HG03095 (cell line): ENCODE results near the gene KCNQ4.

Experiments used
- ATAC-seq: cut with Tn5 transposase; IDR thresholded peaks from one replicate; pipeline ENCODE4 v1.9.1; 2021; ENCODE audit warnings: moderate library complexity; ENCODE audit not compliant: unreplicated experiment

KCNQ4 gene

GRCh38 chr1:40794974-40795715 is 11.6 kb downstream of the KCNQ4 start:
- ATAC-seq: no peak

GRCh38 chr1:40795811-40796586 is 12.4 kb downstream of the KCNQ4 start:
- no peak for ATAC-seq

- ATAC-seq: no peak
Measured at GRCh38 chr1:40796939-40797667, 13.5 kb downstream of the KCNQ4 start.

GRCh38 chr1:40797668-40798010 is 14.1 kb downstream of the KCNQ4 start:
- no peak for ATAC-seq

GRCh38 chr1:40798366-40799281 is 15.0 kb downstream of the KCNQ4 start:
- no peak for ATAC-seq

GRCh38 chr1:40799351-40799867 is 15.8 kb downstream of the KCNQ4 start:
- no peak for ATAC-seq

GRCh38 chr1:40801742-40802077 is 18.1 kb downstream of the KCNQ4 start:
- no peak for ATAC-seq

GRCh38 chr1:40802078-40802741 is 18.6 kb downstream of the KCNQ4 start:
- ATAC-seq: peak; percentile 61

- ATAC-seq: no peak
Measured at GRCh38 chr1:40802742-40803113, 19.1 kb downstream of the KCNQ4 start.

- ATAC-seq: no peak
Measured at GRCh38 chr1:40803447-40803846, 19.9 kb downstream of the KCNQ4 start.

GRCh38 chr1:40803902-40804301 is 20.3 kb downstream of the KCNQ4 start:
- no peak for ATAC-seq

- no peak for ATAC-seq
Measured at GRCh38 chr1:40806240-40806639, 22.7 kb downstream of the KCNQ4 start.

GRCh38 chr1:40806731-40807695 is 23.4 kb downstream of the KCNQ4 start:
- no peak for ATAC-seq

- ATAC-seq: no peak
Measured at GRCh38 chr1:40808002-40808401, 24.4 kb downstream of the KCNQ4 start.

- ATAC-seq: no peak
Measured at GRCh38 chr1:40808444-40808843, 24.9 kb downstream of the KCNQ4 start.

GRCh38 chr1:40808909-40809308 is 25.3 kb downstream of the KCNQ4 start:
- no peak for ATAC-seq

- ATAC-seq: no peak
Measured at GRCh38 chr1:40810927-40811326, 27.3 kb downstream of the KCNQ4 start.

- no peak for ATAC-seq
Measured at GRCh38 chr1:40815420-40815819, 31.8 kb downstream of the KCNQ4 start.

- ATAC-seq: no peak
Measured at GRCh38 chr1:40817791-40818263, 34.2 kb downstream of the KCNQ4 start.
